Hepatocyte (in vitro differentiated cells): ENCODE measurements around the gene CRIP3.

Experiments
- CTCF ChIP-seq: fragments of 200-600 bp; sonication (generic); IDR thresholded peaks from 2 replicates; pipeline ENCODE4 v1.5.1; 2016; ENCODE audit warnings: antibody characterized with exemption, mild to moderate bottlenecking; ENCODE audit not compliant: poor library complexity
- EZH2 ChIP-seq: fragments of 200-600 bp; sonication (generic); IDR thresholded peaks from 2 replicates; pipeline ENCODE4 v1.6.1; 2016; ENCODE audit warnings: antibody characterized with exemption, mild to moderate bottlenecking, borderline replicate concordance
- EZH2phosphoT487 ChIP-seq: fragments of 200-600 bp; sonication (generic); IDR thresholded peaks from one replicate; pipeline ENCODE4 v1.6.1; 2018; ENCODE audit warnings: antibody characterized with exemption, mild to moderate bottlenecking, low read depth, moderate library complexity; ENCODE audit not compliant: unreplicated experiment, severe bottlenecking

DNA sequence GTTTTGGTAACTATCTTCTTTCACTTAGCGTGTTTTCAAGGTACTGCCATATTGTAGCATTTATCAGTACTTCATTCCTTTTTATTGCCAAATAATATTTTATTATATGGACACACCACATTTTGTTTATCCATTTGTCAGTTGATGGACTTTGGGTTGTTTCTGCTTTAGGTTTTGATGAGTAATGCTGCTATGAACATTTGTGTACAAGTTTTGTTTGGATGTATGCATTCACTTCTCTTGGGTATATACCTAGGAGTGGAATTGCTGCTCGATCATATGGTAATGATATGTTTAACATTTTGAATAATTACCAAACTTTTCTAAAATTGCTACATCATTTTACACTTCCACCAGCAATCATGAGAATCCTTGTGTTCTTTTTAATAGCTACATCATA, 16.9 kb downstream of the CRIP3 start:
- TF ChIP-seq CTCF (no peak), EZH2 (no peak), EZH2phosphoT487 (no peak)
